ENCODE measurements around the gene ATP5F1E. TPM values are rescaled to one million over a fixed set of nuclear protein-coding genes. Genes with fewer than 3 reads are reported as not detected.

Gene ATP5F1E
- total RNA-seq, 2 donors from 2014 or later = 16.2 to 16.6 TPM

DNA sequence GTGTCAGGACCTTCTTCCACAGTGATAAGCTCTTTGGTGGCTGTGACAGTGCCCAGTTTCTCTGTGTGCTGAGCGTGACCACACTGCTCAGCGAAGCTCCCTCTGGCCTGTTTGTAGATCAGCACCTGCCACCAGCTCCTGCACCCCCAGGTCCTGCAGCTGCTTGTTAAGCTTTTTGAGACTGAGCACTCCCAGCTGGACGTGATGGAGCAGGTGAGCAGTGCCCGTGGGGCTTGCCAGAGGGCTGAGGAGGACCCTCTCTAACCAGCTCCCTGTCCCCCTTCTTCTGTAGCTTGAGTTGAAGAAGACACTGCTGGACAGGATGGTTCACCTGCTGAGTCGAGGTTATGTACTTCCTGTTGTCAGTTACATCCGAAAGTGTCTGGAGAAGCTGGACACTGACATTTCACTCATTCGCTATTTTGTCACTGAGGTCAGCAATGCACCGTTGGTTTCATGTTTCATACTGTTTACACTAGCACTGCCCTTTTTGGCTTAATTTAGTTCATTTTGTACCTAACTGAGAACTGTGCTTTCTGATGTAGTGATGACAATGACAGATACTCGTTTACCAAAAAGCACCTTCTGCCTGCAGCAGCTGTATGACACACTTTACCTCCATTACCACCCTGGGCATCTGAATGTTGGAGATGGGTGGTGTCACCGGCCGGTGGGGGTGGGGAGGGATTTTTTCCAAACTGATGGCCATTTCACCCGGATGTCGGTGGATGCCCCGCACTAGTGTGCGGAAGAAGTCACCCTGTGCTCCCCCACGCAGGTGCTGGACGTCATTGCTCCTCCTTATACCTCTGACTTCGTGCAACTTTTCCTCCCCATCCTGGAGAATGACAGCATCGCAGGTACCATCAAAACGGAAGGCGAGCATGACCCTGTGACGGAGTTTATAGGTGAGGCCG is 38.5 kb downstream of the ATP5F1E start:
- Histone ChIP-seq H3K27ac (peak overlapping the region in 1 of 4 donors; percentile 33), H3K36me3 (replicated peaks in 1 of 2; ENCODE audit: insufficient read depth in 1 of 2, low read depth in 2 of 2) (peaks cover 11 to 45% of the 10 kb centered on the region in 2 donors), H3K27me3 (no peaks in the 10 kb centered on the region), H3K9me3 (no peaks in the 10 kb centered on the region), H3K4me1 (peaks cover 15% of the 10 kb centered on the region), H3K4me3 (no peak overlapping the region)
- 83 to 84% methylated on average over 22 to 23 of the region's 23 CpGs for WGBS, 2 donors
- intact Hi-C loops (cut with DNase I) = no loop called here
- peak in 1 of 4 donors; percentile 8 for DNase-seq
- no peak for TF ChIP-seq POLR2A (IDR thresholded peaks at IDR 0.05)
- TF ChIP-seq, protein P1, sequence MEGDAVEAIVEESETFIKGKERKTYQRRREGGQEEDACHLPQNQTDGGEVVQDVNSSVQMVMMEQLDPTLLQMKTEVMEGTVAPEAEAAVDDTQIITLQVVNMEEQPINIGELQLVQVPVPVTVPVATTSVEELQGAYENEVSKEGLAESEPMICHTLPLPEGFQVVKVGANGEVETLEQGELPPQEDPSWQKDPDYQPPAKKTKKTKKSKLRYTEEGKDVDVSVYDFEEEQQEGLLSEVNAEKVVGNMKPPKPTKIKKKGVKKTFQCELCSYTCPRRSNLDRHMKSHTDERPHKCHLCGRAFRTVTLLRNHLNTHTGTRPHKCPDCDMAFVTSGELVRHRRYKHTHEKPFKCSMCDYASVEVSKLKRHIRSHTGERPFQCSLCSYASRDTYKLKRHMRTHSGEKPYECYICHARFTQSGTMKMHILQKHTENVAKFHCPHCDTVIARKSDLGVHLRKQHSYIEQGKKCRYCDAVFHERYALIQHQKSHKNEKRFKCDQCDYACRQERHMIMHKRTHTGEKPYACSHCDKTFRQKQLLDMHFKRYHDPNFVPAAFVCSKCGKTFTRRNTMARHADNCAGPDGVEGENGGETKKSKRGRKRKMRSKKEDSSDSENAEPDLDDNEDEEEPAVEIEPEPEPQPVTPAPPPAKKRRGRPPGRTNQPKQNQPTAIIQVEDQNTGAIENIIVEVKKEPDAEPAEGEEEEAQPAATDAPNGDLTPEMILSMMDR (IDR thresholded peaks at IDR 0.05) = no peak
- no peak for ATAC-seq

- H3K27ac ChIP-seq = peak overlapping the region in 1 of 4 donors; percentile 33
- DNase-seq (no peak), ATAC-seq (no peak)
- TF ChIP-seq, protein P1 (IDR thresholded peaks at IDR 0.05) = no peak
- no peak for TF ChIP-seq POLR2A (IDR thresholded peaks at IDR 0.05)
- peaks cover 11 to 49% of the 10 kb centered on the region in 2 donors for H3K36me3 ChIP-seq (replicated peaks in 1 of 2; ENCODE audit: insufficient read depth in 1 of 2, low read depth in 2 of 2)
- intact Hi-C loops (cut with DNase I) = no loop called here
- no peak overlapping the region for H3K4me3 ChIP-seq
- H3K4me1 ChIP-seq = peaks cover 15% of the 10 kb centered on the region
- no peaks in the 10 kb centered on the region for H3K27me3 ChIP-seq
- 92 to 93% methylated on average over 3 of the region's 3 CpGs for whole genome bisulfite sequencing, 2 donors
- no peaks in the 10 kb centered on the region for H3K9me3 ChIP-seq
These were observed 39.2 kb downstream of the ATP5F1E start for GRCh38 chr20:58992911-58993310.

- H3K27me3 ChIP-seq = no peaks in the 10 kb centered on the region
- DNase-seq = no peak
- no peaks in the 10 kb centered on the region for H3K9me3 ChIP-seq
- intact Hi-C loops (cut with DNase I) = no loop called here
- TF ChIP-seq, protein P1 (IDR thresholded peaks at IDR 0.05) = no peak
- no peak for TF ChIP-seq POLR2A (IDR thresholded peaks at IDR 0.05)
- H3K4me3 ChIP-seq = no peak overlapping the region
- 59 to 67% methylated on average over 9 of the region's 9 CpGs for WGBS, 2 donors
- H3K27ac ChIP-seq = no peak overlapping the region
- H3K36me3 ChIP-seq (replicated peaks in 1 of 2; ENCODE audit: insufficient read depth in 1 of 2, low read depth in 2 of 2) = peaks cover 17 to 52% of the 10 kb centered on the region in 2 donors
- peaks cover 15% of the 10 kb centered on the region for H3K4me1 ChIP-seq
- no peak for ATAC-seq
These were observed 40.4 kb downstream of the ATP5F1E start for GRCh38 chr20:58991715-58992114.

DNA sequence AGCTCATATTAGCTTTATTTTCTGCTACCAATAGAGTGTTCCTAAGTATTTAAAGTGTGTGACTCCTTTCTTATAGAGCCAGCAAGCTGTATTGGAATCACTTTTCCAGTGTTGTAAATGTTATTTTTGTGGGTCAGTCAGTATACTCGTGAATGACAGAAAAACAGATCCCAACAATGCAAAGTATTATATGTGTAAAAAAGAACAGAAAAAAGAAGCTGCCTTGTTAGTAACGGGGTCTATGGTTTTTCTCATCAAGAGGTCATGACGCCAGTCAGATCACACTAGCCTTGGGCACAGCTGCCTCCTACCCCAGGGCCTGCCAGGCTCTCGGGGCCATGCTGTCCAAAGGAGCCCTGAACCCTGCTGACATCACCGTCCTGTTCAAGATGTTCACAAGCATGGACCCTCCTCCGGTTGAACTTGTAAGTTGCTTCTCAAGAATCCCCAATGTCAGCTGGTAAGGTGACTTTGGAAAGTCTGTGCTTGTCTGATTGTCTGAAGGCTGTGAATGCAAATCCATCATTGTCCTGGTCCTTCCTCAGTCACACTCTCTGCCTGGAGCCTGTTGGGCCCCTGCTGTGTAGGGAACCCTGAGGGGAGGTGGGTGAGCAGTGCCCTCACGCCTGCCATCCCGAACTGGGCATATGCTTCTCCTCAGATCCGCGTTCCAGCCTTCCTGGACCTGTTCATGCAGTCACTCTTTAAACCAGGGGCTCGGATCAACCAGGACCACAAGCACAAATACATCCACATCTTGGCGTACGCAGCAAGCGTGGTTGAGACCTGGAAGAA is 41.3 kb downstream of the ATP5F1E start:
- Histone ChIP-seq H3K27me3 (no peaks in the 10 kb centered on the region), H3K4me1 (peaks cover 7% of the 10 kb centered on the region), H3K36me3 (replicated peaks in 1 of 2; ENCODE audit: insufficient read depth in 1 of 2, low read depth in 2 of 2) (peaks cover 17 to 46% of the 10 kb centered on the region in 2 donors), H3K9me3 (no peaks in the 10 kb centered on the region), H3K27ac (no peak overlapping the region), H3K4me3 (no peak overlapping the region)
- no peak for ATAC-seq
- TF ChIP-seq, protein P1 (IDR thresholded peaks at IDR 0.05) = no peak
- TF ChIP-seq POLR2A (IDR thresholded peaks at IDR 0.05) = no peak
- no peak for DNase-seq
- WGBS, 2 donors = 88 to 91% methylated on average over 11 to 14 of the region's 14 CpGs
- intact Hi-C loops (cut with DNase I) = no loop called here
